ENCODE results near the gene WSCD2. TPM values are rescaled to one million over a fixed set of nuclear protein-coding genes. Genes with fewer than 3 reads are reported as not detected.
A peak's percentile ranks its signal among the peaks of the same experiment; 100 is the strongest.

The WSCD2 gene
- total RNA-seq, 1 donor from 2014 or later: 0.73 TPM

DNA sequence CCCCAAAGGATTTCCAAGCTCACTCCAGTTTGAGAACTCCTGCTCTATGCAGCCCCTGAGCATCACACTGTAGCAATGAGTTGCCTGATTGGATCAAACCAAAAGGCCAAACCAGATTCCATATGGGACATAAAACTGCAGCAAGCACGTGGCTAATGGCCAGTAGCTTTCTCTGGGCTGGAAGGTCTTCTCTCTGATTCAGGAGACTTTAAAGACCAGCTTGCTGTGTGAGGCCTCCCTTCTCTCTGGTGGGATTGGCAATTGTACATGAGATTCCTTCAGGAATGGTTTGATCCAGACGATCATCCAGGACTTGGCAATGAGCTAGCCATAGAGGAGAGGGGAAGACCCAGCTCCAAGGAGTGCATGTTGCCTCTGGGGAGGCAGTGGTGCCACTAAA, 50.2 kb downstream of the WSCD2 start:
- no peak for ATAC-seq
- intact Hi-C loops (cut with DNase I): no loop called here
- no peak for DNase-seq (ENCODE audit: missing footprints)

DNA sequence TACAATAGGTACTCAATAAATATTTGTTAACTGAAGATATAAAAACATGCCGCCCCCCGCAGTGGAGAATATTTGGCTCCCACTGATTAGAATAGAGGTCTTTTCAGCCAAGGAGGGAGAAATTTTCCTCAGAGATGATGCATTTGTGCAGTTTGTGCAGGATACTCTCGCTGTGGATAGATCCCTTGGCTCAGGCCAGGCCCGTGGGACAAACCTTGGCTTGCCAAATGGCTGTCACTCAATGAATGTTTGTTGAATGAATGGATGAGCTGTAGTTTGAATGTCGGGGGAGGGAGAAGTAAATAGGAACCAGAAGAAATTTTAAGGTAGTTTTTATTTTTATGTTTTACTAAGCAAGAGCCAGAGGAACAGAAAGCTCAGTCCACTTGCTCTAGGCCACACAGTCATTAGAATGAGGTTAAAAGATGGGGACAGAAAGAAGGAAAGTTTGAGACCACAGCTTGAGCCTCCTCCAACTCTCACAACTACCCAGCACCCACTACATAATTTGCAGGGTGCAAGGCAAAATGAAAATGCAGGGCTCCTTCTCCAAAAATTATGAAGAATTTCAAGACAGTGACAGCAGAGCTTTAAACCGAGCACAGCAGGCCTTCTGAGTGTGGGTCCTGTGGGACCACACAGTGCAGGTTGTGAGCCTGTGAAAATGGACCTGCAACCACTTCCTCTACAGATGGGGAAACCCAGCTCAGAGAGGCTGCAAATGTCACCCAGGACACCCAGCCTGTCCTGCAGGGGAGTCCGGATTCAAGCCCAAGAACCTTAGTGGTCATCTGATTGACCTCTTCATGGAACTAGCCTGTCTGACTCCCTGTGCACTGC, 51.4 kb downstream of the WSCD2 start:
- intact Hi-C loops (cut with DNase I): no loop called here
- no peak for ATAC-seq
- no peak for DNase-seq (ENCODE audit: missing footprints)

DNA sequence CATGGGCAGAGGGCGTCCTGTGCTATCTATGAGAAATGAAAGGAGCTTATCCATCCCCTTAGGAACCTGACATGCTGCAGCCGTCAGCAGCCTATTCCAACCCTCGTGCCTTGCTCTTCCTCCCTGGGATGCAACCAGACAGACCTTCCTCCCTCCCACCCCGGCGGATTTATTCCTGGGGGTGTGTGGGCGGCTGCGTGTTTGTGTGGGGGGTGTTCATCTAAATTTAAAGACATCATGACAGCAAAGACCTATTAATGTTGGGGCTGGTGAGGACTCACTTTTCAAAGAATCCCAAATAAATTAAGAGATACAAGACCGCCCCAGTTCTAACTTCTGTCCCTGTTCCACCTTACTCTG, 52.0 kb downstream of the WSCD2 start:
- DNase-seq (ENCODE audit: missing footprints) (no peak), ATAC-seq (no peak)
- intact Hi-C loops (cut with DNase I): no loop called here

DNA sequence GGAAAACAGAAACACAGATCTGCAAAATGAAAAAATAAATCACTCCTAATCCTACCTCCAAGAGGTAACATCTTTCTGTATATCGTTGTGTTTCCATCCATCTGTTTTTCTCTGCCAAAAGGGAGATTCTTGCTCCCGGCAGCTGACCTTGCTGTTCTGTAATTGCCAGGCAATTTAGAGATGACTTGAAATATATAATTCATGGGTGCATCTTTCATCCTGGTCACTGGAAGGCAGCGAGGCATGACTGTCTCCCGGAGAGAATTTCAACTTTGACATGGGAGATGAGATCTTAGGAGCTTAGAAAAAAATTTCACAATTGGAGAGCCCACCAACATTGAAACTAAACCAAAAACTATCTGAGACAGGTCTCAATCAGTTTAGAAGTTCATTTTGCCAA, 53.0 kb downstream of the WSCD2 start:
- intact Hi-C loops (cut with DNase I): no loop called here
- DNase-seq (ENCODE audit: missing footprints) (no peak), ATAC-seq (no peak)

DNA sequence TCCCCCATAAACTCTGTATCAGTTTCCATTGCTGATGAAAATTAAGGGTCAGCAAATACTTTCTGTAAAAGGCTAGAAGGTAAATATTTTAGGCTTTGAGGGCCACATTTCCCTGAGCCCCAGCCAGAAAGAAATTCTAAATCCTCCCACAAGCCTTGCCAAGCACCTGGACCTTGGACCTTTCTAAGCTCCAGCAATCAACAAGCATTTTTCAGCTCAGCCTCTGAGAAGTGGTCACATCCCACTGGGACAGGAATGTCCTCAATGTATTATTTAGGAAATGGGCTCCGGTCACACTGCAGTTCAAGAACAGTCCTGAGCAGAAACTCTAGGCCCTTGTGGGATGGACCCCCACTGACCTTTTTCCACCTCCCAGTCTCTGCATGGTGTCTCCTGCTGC, 55.9 kb downstream of the WSCD2 start:
- intact Hi-C loops (cut with DNase I): no loop called here
- DNase-seq (ENCODE audit: missing footprints): no peak
- ATAC-seq: no peak

DNA sequence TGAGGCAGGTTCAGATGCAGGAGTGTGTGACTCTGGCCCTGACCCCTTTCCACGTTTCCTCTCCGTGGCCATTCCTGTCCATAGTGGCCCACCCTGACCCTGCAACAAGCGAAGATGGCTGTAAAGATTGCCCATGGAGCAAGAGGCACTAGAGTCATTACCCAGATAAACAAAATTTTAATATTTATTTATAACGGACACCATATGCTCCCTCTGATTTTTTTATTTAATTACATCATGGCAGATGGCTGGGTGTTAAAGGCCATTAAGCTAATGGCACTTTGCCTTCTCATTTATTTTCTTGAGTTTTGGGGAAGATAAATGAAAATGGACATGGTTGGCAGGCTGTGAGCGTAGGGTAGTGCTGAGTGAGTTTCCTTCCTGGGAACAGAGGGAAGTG, 58.7 kb downstream of the WSCD2 start:
- intact Hi-C loops (cut with DNase I): no loop called here
- no peak for ATAC-seq
- DNase-seq (ENCODE audit: missing footprints): no peak

DNA sequence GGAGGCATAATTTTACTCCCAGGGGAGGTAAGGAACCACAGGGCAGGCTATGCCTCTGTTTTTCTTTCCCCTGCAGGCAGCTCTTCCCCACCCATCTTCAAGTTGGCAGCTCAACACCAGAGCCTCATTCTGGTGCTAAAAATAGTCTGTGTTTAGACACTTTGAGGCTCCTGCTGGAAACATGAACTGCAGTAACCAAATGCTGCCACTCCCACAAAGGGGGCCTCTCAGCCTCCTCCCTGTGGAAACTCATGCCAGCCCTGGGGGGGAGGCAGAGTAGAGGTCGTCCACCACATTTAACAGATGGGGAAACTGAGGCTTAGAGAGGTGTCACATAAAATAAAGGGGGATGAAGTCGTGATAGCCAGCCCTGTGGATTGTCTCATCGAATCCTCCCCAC, 61.4 kb downstream of the WSCD2 start:
- DNase-seq (ENCODE audit: missing footprints): no peak
- ATAC-seq: peak; percentile 86
- intact Hi-C loops (cut with DNase I): loop anchor here (2.0 to 5.0 kb wide), 3 partner anchors 62 to 198 kb away; partner anchors contain the start of gene WSCD2

DNA sequence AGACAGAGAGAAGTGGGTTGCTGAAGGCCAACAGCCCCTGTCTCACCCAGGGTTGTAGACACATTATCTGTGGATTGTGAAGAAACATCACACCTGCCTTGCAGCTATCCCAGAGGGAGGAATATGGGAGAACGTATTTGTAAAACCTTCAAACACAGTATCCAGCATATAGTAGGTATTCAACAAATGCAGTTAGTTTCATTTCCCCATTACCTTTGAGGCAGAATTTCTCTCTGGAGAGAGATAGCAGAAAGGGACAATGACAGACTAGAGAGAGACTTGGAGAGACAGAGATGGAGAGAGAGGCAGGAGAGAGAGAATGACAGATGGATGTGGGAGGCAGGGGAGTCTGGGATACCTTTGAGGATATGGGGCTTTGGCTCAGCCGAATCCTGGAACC, 62.0 kb downstream of the WSCD2 start:
- ATAC-seq (no peak), DNase-seq (ENCODE audit: missing footprints) (no peak)
- intact Hi-C loops (cut with DNase I): loop anchor here (2.0 to 5.0 kb wide), 3 partner anchors 62 to 199 kb away; partner anchors contain the start of gene WSCD2

DNA sequence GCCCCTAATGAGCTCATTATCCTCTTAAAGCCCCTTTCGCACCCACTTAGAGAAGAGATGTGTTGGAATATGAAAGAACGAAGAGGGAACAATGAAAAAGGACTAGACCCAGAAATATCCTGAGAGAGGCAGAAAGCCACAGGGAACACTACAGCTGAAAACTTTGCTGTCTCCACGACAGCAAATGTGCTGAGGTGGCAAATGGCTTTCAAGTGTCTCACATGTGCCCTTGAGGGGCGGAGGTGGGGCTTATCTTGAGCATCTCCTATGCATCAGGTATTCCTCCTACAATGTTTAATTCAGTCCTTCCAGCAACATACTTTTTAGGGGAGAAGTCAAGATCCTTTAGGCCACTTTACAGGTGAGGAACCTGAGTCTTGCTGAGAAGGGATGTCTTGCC, 62.9 kb downstream of the WSCD2 start:
- intact Hi-C loops (cut with DNase I): loop anchor here (2.0 to 5.0 kb wide), 4 partner anchors 63 to 200 kb away; partner anchors contain the start of gene WSCD2
- no peak for DNase-seq (ENCODE audit: missing footprints)
- no peak for ATAC-seq

DNA sequence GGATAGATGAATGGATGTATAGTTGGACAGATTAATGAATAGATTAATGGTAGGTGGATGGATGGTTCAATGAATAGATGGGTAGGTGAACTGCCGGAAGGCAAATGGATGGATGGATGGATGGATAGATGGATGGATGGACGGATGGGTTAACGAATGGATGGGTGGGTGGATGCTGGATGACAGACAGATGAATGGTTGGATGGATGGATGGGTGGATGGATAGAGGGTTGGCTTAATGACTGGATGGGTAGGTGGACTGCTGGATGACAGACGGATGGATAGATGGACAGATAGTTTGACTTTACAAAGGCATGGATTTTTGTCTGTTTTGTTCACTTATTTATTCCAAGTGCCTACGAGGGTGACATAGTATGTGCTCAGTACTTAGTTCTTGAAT, 64.4 kb downstream of the WSCD2 start:
- intact Hi-C loops (cut with DNase I): loop anchor here (2.0 to 5.0 kb wide), 3 partner anchors 81 to 201 kb away; no protein-coding TSS in a partner anchor
- ATAC-seq (no peak), DNase-seq (ENCODE audit: missing footprints) (no peak)

DNA sequence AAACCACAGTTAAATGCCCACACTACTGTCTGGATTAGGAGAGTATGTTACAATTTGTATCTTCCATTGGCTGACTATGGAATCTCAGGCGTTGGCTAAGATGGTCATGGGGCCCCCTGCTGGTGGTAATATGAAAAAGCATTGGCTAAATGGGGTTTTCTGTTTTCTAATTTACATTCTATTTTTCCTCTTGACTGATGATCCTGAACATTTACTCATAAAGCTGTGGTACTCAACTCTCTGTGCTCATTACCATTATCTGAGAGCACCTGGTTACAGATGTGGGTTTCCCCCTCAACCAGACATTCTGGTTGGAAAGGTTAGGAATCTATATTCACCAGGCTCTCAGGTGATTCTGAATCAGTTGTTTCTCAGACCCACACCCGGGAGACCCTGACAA, 64.8 kb downstream of the WSCD2 start:
- ATAC-seq (no peak), DNase-seq (ENCODE audit: missing footprints) (no peak)
- intact Hi-C loops (cut with DNase I): loop anchor here (2.0 to 5.0 kb wide), 3 partner anchors 82 to 202 kb away; no protein-coding TSS in a partner anchor

DNA sequence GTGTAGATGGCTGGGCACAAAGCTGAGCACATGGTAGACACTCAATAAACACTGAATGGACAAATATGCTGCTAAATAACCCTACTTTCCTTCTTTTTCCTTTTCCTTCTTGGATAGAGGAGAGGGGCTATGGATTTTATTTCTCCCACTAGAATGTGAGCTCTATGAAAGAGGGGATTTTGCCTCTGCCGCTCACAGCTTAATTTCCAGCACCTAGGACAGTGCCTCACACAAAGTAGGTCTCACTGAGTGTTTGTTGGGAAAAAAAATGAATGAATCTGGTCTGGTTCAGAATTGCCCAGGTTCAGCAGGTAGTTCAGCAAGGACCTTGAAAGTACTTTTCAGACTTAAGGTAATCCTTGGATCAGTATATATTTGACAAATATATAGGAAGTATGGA, 65.5 kb downstream of the WSCD2 start:
- no peak for DNase-seq (ENCODE audit: missing footprints)
- ATAC-seq: no peak
- intact Hi-C loops (cut with DNase I): loop anchor here (5.0 kb wide), 2 partner anchors 82 to 202 kb away; no protein-coding TSS in a partner anchor

DNA sequence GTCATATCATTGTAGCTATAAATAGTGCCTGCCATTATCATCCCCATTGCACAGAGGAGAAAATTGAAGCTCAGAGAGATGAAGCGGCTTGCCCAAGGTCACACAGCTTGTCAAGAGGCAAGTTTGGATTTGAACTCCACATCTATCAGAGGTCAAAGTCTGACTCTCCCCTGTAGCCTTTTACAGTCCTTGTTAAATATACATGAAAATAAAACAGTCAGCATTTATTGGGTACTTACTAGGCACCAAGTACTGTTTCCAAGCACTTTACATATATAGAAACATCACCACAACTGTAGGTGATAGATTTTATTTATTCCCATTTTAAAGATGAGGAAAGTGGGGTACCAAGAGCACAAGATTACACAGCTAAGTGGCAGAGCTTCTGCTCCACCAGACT, 67.2 kb downstream of the WSCD2 start:
- intact Hi-C loops (cut with DNase I): no loop called here
- ATAC-seq: no peak
- DNase-seq (ENCODE audit: missing footprints): no peak

DNA sequence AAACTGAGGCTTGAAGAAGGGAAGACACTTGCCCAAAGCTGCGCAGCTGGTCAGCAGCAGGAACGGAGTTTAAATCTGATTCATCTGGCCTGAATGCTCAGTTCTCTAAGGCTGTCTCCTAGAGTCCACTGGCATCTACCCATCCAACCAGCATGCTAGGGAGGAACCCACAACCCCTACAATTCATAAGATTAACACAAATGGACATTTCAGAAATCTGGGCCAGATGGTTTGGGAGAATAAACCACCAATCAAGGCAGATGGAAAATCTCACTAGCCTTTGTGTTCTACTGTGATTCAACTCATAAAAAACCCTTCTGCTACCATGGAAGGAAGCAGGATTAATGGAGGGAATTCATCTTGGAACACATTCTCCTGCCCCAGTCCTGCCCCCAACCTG, 67.8 kb downstream of the WSCD2 start:
- DNase-seq (ENCODE audit: missing footprints) (no peak), ATAC-seq (no peak)
- intact Hi-C loops (cut with DNase I): no loop called here

DNA sequence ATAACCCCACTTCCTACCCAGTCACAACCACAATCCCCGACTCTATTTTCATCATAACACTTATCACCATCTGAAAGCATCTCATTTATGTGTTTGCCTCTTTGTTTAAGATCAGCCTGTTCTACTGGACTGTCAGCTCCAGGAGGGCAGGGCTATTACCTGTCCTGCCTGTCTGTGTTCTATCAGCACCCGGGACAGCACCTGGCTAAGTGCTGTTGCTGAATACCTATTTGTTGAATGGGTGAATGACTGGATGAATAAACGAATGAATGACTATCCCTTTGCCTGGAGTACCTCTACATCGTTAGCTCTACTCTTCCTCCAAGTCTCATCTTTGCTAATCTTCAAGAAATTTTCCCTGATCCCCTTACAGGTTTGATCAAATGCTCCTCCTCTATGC, 69.0 kb downstream of the WSCD2 start:
- ATAC-seq: no peak
- no peak for DNase-seq (ENCODE audit: missing footprints)
- intact Hi-C loops (cut with DNase I): no loop called here

DNA sequence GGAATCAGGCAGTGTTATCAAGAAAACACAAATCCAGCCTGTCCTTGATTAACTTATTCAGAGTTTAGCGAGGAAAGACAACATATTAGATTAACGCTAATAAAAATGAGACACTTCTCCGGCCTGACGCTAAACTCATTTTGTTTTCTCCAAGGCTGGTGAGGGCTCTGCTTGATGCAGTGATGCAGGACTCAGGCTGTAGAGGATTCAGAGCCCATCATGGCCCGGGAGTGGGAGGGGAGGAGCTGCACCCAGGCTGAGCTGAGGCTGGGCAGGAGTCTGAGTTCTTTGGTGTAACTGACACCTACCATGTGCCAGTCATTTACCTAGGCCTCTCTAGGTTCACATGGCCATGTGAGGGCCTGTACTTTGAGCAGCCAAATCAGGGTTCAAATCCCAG, 70.0 kb downstream of the WSCD2 start:
- DNase-seq (ENCODE audit: missing footprints): no peak
- no peak for ATAC-seq
- intact Hi-C loops (cut with DNase I): no loop called here

DNA sequence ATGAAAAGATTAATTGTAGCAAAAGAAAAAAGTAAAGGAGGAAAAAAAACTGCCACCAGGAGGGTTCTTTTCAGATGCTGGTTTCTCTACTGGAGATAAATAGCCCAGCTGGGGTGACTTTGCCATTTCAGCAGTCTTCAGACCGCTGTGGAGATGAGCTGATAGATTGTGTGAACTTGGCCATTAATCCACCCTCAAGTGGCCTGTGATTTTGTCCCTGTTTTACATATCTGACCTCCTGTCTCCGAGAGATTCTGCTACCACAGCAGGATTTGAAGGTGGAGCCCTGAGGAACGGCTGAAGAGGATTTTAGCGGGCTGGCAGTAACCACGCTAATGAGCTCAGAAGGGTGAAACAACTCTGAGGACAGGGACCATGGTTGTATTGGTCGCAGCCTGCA, 72.7 kb downstream of the WSCD2 start:
- DNase-seq (ENCODE audit: missing footprints) (no peak), ATAC-seq (no peak)
- intact Hi-C loops (cut with DNase I): no loop called here

DNA sequence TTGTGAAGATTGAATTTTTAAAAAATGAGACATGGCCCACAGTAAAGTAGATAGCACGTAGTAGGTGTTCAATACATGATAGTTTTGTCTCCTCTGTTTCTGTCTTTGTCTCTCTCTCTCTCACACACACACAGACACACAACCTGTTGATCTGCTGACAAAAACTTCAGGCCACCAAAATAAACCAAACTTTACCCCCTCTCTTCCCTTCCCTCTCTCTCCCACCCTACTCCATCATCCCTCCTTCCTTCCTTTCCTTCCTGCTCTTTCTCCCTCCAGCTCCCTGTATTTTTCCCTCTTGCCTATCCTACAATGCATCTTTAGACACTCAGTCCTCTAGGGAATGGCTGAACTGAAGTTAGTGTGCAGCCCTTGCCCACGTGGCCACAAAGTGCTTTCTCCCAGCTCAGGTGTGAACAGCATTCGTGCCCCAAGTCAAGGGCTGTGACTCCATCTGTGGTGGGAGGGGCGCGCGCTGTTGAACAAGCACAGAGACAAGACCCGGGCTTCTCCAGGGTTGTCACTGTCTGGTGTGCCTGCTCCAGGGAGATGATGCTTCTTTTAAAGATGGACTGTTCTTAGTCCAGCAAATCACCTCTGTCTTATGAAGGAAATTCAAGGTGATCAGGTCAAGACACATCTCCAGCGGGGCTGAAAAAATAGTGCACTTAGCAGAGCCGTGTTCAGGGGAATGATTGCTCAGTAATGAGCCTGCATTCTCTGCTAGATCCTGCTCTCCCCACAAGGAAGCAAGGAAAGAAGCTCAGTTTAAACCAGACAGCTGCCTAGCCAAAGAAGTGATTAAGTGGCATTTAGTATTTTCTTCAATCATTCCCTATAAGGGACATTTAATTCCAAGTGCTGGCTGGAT, 75.3 kb downstream of the WSCD2 start:
- intact Hi-C loops (cut with DNase I): no loop called here
- DNase-seq (ENCODE audit: missing footprints): no peak
- no peak for ATAC-seq

DNA sequence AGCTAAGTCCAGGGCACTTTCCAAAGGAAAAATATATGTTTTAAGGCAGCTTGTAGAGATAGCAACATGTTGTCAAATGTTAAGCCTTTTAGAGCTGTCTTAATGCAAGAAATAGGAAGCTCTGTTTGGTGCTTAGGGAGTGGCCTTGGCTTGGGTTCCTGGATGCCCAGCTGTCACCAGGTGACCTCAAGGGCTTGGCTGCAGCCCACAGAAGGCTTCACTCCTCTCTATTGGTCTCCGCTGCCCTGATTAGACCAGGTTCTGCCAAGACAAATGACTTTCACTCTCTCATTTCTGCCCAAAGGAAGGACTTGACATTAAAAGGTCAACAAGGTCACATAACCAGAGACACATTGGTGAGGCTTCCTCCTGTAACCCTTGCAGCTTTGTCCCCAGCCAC, 76.8 kb downstream of the WSCD2 start:
- DNase-seq (ENCODE audit: missing footprints) (no peak), ATAC-seq (no peak)
- intact Hi-C loops (cut with DNase I): no loop called here
